GM19395 (cell line): ENCODE measurements around the gene FBXO3.
"Not testable (repeated sequence)": the region's sequence is repeated elsewhere in the genome, so short reads cannot be mapped to it uniquely, and the experiment has no call there.

Experiments
- ATAC-seq: cut with Tn5 transposase; IDR thresholded peaks from one replicate; pipeline ENCODE4 v1.9.1; 2021; ENCODE audit warnings: mild to moderate bottlenecking, moderate library complexity; ENCODE audit not compliant: unreplicated experiment

FBXO3 gene

GRCh38 chr11:33730716-33731115 is 43.6 kb downstream of the FBXO3 start:
- ATAC-seq = no peak

GRCh38 chr11:33729072-33729664 is 45.2 kb downstream of the FBXO3 start:
- not testable (repeated sequence) for ATAC-seq

DNA sequence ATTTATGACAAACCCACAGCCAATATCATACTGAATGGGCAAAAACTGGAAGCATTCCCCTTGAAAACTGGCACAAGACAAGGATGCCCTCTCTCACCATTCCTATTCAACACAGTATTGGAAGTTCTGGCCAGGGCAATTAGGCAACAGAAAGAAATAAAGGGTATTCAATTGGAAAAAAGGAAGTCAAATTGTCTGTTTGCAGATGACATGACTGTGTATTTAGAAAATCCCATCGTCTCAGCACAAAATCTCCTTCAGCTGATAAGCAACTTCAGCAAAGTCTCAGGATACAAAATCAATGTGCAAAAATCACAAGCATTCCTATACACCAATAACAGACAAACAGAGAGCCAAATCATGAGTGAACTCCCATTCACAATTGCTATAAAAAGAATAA is 46.8 kb downstream of the FBXO3 start:
- ATAC-seq = not testable (repeated sequence)

DNA sequence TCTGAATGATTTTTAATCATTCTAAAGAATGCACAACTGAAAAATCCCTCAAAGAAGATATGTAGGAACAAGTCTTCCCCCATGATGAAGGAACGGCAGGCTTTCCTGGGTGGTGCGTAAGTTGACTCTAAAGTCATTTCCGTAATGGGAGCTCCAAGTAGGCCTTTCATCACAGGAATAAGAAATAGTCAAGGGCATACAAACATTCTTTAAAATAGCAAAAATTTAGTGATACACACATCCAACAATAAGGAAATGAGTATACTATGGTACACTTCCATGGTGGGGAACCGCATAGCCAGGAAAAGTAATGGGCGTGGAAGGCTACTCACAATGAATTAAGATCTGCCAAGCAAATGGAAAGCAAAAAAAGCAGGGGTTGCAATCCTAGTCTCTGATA is 48.8 kb downstream of the FBXO3 start:
- ATAC-seq = no peak

- no peak for ATAC-seq
Observed at GRCh38 chr11:33724644-33725035, 49.7 kb downstream of the FBXO3 start.

- peak; percentile 16 for ATAC-seq
Observed at GRCh38 chr11:33723238-33723881, 51.0 kb downstream of the FBXO3 start.

GRCh38 chr11:33722590-33723234 is 51.6 kb downstream of the FBXO3 start:
- peak; percentile 80 for ATAC-seq

DNA sequence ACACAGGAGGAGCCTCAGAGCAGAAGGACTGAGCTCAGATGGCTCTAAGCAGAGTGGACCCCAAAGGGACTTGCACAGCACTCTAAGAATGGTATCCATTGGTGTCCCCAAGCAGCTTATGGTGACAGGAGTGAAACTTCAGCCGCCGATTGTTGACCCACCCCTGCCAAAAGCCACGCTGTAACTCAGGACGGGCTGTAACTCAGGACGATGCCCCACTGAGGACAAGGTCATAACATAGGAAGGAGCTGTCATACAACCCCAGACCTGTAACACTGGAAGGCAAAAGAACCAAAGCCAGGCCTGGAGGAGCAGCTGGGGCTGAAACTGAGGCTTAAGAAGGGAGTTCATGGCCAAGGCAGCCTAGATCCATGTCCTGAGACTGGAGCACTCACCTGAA is 52.3 kb downstream of the FBXO3 start:
- no peak for ATAC-seq

DNA sequence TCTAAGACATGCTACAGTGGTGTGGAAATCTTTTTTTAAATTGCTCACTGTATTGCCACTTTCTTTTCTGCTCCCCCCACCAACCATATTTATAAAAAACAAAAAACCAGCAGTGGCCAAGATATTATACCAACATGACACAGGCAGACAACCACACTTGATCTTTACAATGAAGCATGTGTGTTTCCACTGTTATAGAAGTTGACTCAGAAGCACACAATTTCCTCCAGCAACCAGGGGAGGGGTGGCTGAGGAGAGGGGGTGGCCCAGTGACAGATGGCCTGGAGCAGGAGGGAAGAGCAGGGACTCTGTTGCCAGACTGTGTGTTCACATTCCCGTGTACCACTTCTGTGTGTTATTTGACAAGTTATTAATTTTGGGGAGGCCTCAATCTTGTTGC is 52.9 kb downstream of the FBXO3 start:
- ATAC-seq = no peak

DNA sequence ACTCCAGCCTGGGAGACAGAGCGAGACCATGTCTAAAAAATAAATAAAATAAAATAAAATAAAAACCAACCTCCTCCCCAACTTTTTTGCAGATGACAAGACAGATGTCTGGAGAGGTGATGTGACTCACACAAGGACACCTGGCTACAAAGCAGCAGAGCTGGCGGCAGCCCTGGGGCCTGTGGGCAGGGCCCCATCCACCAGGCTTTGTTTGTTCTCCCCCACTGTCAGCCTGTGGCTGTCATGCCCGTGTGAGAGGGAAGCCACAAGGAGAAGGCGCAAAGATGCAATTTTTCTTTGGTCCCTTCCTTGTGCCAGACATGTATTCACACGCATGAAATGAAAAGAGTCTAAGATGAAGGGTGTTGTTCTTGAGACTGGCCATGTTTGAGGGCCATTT is 54.7 kb downstream of the FBXO3 start:
- ATAC-seq = no peak

DNA sequence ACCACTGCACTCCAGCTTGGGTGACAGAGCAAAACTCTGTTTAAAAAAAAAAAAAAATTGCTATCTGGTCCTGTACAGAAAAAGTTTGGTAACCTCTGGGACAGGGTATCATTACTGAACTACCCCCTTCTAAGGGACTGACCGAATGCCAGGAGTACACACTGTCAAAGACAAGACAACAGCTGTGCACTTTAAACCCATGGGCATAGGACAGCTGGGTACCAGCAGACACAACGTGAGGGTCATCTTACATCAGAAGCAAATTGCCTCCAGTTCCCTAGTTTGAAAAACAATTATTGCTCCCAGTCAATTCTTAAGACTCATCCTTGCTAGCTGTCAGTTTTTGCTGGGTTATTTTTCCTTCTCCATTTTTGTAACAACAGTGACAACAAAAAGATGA is 55.9 kb downstream of the FBXO3 start:
- no peak for ATAC-seq

DNA sequence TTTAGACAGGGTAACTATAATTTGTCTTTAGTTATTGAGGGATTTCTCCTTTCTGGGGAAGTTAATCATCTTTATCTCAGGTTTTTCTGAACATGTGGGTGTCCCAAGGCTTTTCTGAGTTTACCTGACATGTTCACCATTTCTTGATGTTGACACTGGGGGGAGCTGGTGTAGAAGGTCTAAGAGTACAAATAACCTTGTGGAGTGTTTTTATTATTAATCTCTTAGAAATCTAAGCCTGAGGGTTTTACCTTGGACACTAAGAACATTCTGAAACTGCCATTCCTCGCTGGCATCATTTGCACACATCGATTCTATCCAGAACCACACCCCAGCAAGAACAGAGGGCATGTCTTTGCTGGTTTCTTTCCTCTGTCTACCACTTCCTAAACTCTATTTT is 58.1 kb downstream of the FBXO3 start:
- ATAC-seq = no peak

DNA sequence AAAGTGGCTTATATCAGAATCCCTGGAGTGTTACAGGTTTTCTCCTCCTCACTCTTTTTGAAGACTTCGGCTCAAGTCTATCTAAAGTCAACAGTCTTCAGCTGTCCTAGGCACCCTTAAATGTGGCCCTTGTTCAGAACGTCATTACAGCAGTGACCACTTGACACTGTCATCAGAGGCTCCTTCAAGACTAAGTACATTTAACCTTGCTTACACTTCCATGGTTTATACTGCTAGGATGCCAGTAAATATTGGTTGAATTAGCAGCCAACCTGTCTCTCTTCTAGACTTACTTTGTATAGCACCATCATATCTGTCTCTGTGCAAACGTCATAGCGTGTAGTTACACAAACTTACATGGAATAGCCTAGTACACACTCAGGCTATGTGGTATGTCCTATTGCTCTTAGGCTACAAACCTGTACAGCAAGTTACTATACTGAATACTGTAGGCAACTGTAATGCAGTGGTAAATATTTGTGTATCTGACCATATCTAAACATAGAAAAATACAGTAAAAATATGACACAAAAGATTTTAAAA is 60.4 kb downstream of the FBXO3 start:
- ATAC-seq = no peak

DNA sequence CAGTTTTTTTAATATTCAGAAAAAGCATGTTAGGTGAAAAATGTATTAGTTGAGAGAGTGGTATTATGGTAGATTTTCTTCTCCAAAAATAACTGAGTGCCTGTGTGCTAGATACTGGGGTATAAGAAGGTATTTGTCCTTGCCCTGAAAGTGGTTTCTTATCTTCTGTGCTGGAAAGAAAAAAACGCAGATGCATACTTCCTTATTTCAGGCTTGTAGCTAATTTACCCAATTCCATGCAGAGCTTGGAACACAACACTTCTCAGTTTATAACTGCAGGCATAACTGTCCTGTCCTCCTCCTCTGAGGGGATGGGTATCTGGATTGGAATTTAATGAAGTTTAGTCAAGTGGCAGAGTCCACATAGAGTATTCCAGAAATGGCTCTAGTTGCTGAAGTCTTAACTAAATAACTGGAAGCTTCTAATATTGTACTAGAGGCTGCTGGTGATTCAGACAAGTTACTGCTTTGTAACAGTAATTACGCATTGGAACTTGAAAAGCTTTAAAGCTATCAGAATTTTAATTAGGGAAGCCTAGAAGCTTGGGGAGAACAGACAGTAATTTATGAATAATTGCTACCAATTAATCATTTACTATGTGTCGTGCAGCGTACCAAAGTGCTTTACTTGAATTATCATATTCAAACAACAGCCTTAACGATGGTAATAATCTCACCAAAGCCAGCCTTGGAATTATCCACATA is 61.0 kb downstream of the FBXO3 start:
- no peak for ATAC-seq

DNA sequence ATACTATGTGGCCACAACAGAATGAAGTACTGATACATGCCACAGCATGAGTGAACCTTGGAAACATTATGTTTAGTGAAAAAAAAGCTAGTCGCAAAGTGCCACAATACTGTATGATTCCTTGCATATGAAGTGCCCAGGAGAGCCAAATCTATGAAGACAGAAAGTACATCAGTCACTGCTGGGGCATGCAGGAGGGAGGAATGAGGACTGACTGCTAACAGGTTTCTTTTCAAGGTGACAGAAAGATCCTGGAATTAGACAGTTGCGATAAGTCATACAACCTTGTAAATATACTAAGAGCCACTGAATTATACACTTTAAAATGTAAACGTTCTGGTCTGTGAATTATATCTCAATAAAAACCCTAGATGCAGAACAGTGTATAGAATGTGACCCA is 61.9 kb downstream of the FBXO3 start:
- no peak for ATAC-seq

- no peak for ATAC-seq
Observed at GRCh38 chr11:33709466-33709865, 64.9 kb downstream of the FBXO3 start.

- no peak for ATAC-seq
Observed at GRCh38 chr11:33708985-33709384, 65.3 kb downstream of the FBXO3 start.

DNA sequence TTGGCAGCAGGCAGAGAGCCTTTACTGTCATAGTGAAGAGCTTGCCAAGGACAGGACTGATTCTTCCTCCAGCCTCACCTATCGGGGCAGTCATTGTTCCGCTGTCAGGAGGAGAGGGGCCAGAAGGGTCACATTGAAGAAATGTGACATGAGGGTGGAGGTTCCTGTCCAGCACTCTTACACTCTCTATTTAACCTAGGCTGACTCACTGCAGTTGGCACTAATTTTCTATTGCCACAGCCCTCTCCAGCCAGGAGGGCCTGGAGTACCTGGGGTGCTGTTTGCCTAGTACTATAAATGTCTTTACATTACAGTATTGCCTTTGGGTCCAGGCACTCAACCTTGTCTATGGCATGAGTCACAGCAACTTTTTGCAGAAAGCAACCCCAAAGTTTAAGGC is 66.5 kb downstream of the FBXO3 start:
- not testable (repeated sequence) for ATAC-seq

DNA sequence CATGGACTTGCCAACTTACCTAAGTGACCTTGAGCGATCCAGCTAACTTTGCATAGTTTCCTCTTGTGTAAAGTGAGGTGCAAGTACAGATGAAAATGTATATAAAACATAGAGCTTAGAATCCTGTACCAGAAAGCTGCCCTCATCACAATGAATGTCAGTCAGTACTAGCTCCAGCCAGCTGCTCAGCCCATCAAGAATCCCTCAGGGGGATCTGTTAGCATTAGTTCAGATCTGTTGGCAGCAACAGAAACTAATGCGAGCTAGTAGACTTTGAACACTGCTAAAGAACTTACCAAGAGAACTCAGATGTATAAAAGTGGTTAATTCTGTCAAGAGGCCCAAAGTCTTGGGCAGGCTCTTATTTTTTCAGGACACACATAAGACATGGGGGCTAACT is 67.4 kb downstream of the FBXO3 start:
- ATAC-seq = no peak

GRCh38 chr11:33706546-33706945 is 67.8 kb downstream of the FBXO3 start:
- ATAC-seq = no peak

DNA sequence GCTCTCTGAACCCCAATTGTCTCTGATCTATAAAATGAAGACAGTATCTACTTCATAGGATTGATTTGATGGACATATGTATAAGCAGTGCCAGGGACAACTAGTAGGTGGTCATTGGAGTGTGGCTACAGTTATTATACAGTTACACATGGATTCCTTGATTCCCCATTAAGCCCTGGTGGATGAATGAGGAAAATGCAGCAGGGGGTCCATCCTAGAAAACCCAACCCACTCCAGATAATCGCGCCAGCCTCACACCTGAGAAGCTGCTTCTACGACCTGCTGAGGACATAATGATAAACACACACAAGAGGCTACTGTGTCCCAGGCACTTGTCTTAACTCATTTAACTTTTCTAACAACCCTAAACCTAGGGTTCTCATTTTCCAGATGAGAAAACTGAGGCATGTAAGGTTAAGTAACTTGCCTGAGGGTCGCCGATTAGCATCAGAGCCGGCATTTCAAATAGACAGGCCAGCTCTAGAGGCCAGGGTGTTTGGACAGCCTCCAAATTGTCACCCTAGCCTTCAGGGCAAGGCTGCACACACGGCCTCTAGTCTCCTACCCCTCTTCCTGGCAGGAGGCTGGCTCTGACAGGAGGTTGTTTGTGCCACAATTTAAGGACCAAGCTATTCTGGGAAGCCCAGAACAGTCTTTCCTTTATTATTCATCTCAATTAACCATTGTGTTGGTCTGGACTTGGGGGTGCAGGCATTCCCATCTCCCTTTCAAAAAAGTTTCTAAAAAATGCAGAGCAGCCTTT is 69.9 kb downstream of the FBXO3 start:
- ATAC-seq = no peak
